Muscle of leg (tissue), 11 donors: Measurements from ENCODE around the gene CCDC28A. TPM values are rescaled to one million over a fixed set of nuclear protein-coding genes. Genes with fewer than 3 reads are reported as not detected.
A peak's percentile ranks its signal among the peaks of the same experiment; 100 is the strongest.

Experiments used
- DNase-seq: peaks from one replicate; pipeline ENCODE4 v3.0.0; 2013
- H3K27ac ChIP-seq: one replicate; pipeline ENCODE4 v1.5.1; 2013; ENCODE audit warnings: mild to moderate bottlenecking, low read length, control low read depth
- H3K27me3 ChIP-seq: one replicate; pipeline ENCODE4 v1.6.1; 2013; ENCODE audit warnings: low read length; ENCODE audit not compliant: control insufficient read depth, insufficient read depth
- H3K36me3 ChIP-seq: one replicate; pipeline ENCODE4 v1.6.1; 2013; ENCODE audit warnings: low read length; ENCODE audit not compliant: control insufficient read depth, insufficient read depth
- H3K4me1 ChIP-seq: one replicate; pipeline ENCODE4 v1.6.1; 2013; ENCODE audit warnings: low read length; ENCODE audit not compliant: control insufficient read depth, insufficient read depth
- H3K4me3 ChIP-seq: one replicate; pipeline ENCODE4 v1.5.1; 2013; ENCODE audit warnings: low read length, control low read depth
- H3K9me3 ChIP-seq: replicated peaks from 2 replicates; pipeline ENCODE4 v1.6.1; 2013; ENCODE audit warnings: low read depth, low read length; ENCODE audit not compliant: control insufficient read depth
- WGBS: methylation state at CpG from one replicate; pipeline ENCODE4 v1.1.5; 2013; ENCODE audit warnings: missing lambda C conversion rate; ENCODE audit not compliant: insufficient coverage; 5-methylcytosine and 5-hydroxymethylcytosine counted together
- polyA plus RNA-seq, 8 donors: library from polyadenylated mRNA; unstranded; fragments of 120-200 nt; gene quantifications; one replicate each; pipeline versions ENCODE4 v1.2.1 to v1.2.3, GENCODE V29; 2013; ENCODE audit warnings: inconsistent platforms in 1 of 8, low replicate concordance in 1 of 8; ENCODE audit not compliant: insufficient read length in 8 of 8, insufficient read depth in 1 of 8
- total RNA-seq: library from RNA; stranded (reverse); fragments of 120-200 nt; gene quantifications from one replicate; pipeline ENCODE4 v1.2.4, GENCODE V29; 2013

CCDC28A gene
- total and polyA plus RNA-seq, 9 donors, result 8.9 to 13.7 (median 10.8) TPM

DNA sequence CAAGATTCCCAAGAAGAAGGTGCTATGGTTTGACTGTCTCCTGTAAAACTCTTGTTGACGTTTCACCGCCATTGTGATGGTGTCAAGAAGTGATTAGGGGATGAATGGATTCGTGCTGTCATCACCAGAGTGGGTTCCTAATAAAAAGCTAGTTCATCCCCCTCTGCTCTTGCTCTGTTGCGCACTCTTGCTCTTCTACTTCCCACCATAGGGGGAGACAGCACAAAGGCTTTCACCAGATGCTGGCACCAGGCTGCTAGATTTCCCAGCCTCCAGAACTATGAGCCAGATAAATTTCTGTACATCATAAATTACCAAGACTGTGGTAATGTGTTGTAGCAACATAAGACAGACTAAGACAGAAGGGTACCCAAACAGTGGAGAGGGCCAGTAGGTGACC, 21.6 kb upstream of the CCDC28A start:
- no peak overlapping the region for H3K4me3 ChIP-seq
- H3K27me3 ChIP-seq, result no peaks in the 10 kb centered on the region
- H3K4me1 ChIP-seq, result no peaks in the 10 kb centered on the region
- H3K36me3 ChIP-seq, result no peaks in the 10 kb centered on the region
- WGBS, result no CpG with 5 or more reads among the region's 4 CpGs
- DNase-seq, result no peak
- H3K27ac ChIP-seq, result no peak overlapping the region
- H3K9me3 ChIP-seq, result no peaks in the 10 kb centered on the region

DNA sequence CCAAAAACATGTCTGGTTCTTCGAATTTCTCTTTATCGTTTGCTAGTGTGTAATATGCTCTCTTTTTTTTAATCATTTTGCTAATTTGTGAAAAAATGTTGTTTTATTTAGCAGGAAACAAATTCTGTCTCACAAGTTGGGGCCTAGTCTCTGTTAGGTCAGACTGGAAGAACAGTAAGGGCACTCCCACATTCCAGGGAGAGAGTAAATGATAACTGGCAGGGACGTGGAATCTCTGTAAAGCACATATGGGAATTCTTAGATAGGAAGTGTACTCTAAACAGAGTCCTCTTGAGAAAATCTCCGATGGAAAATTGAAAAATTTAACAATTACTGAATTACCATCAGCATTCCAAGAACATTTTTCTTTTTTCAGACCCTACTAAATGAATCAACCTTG, 16.4 kb upstream of the CCDC28A start:
- no peaks in the 10 kb centered on the region for H3K9me3 ChIP-seq
- no CpG with 5 or more reads among the region's 4 CpGs for WGBS
- no peaks in the 10 kb centered on the region for H3K36me3 ChIP-seq
- H3K27me3 ChIP-seq, result no peaks in the 10 kb centered on the region
- no peaks in the 10 kb centered on the region for H3K4me1 ChIP-seq
- no peak overlapping the region for H3K27ac ChIP-seq
- DNase-seq, result peak; percentile 65
- H3K4me3 ChIP-seq, result no peak overlapping the region

- Histone ChIP-seq H3K27ac (no peak overlapping the region), H3K9me3 (no peaks in the 10 kb centered on the region), H3K4me3 (no peak overlapping the region), H3K27me3 (no peaks in the 10 kb centered on the region), H3K36me3 (no peaks in the 10 kb centered on the region), H3K4me1 (no peaks in the 10 kb centered on the region)
- WGBS, result no CpG with 5 or more reads among the region's 3 CpGs
- peak; percentile 47 for DNase-seq
These were observed 7.5 kb upstream of the CCDC28A start for GRCh38 chr6:138765896-138766655.

DNA sequence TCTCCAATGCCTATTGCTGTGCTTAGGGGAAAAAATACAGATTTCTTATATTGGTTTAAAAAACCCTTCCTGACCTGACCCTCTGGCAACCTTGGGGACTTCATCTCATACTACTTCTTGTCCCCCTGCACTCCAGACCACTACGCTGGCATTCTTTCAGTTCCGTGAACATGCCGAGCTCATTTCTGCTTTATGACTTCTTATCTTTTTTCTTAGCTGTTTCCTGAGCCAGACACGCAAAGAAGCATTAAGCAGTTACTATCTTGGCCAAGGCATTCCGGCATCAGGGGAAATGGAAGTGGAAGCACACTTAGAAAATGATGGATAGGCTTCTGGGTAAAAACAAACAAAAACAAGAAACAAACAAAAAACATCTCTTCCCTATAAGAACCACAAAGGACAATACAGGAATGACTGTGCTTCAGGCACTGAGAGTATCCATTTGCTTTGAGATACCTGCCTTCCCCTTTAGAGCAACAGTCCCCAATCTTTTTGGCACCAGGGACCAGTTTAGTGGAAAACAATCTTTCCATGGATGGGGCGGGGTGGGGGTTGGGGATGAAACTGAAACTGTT, 4.4 kb upstream of the CCDC28A start:
- Histone ChIP-seq H3K36me3 (no peaks in the 10 kb centered on the region), H3K27me3 (no peaks in the 10 kb centered on the region), H3K9me3 (no peaks in the 10 kb centered on the region), H3K4me3 (no peak overlapping the region), H3K27ac (no peak overlapping the region), H3K4me1 (peaks cover 6% of the 10 kb centered on the region)
- DNase-seq, result peak; percentile 27
- WGBS, result 59% methylated on average over 3 of the region's 6 CpGs

DNA sequence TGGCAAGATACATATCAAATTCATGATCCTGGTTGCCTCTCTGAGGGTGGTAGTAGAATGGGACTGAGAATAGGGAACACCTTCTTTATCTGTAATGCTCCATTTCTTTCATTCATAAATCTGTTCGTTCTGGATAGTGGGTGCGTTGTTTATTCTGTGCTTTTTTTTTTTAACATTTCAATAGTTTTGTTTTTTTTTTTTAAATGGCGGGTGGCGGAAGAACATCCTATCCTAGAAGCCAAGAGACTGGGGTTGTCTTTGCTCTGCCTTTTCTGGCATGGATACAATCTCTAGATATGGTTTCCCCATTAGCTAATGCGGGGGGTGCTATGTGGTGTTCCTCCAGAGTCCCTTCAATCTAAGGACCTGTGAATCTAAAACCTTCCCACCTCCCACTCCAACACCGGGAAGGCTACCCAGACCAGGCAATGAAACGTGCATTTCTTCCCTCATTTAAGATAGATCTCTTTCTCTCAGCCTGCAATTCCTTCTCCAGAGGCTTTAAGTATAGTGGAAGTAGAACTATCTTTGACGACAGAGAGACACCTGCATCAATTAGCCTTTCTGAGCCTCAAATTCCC, 883 bp upstream of the CCDC28A start:
- H3K27me3 ChIP-seq, result no peaks in the 10 kb centered on the region
- peak overlapping the region; percentile 99 for H3K27ac ChIP-seq
- peaks cover 12% of the 10 kb centered on the region for H3K4me1 ChIP-seq
- no CpG with 5 or more reads among the region's 8 CpGs for WGBS
- H3K36me3 ChIP-seq, result peaks cover 6% of the 10 kb centered on the region
- H3K9me3 ChIP-seq, result no peaks in the 10 kb centered on the region
- peak; percentile 39 for DNase-seq
- peak overlapping the region; percentile 69 for H3K4me3 ChIP-seq

- peak; percentile 54 for DNase-seq
- Histone ChIP-seq H3K4me3 (peak overlapping the region; percentile 69), H3K27me3 (no peaks in the 10 kb centered on the region), H3K4me1 (peaks cover 12% of the 10 kb centered on the region), H3K9me3 (no peaks in the 10 kb centered on the region), H3K27ac (peak overlapping the region; percentile 99), H3K36me3 (peaks cover 10% of the 10 kb centered on the region)
- no CpG with 5 or more reads among the region's 3 CpGs for whole genome bisulfite sequencing
These were observed 801 bp downstream of the CCDC28A start for GRCh38 chr6:138774370-138774769.

- Histone ChIP-seq H3K4me3 (no peak overlapping the region), H3K9me3 (no peaks in the 10 kb centered on the region), H3K27ac (no peak overlapping the region), H3K36me3 (peaks cover 15% of the 10 kb centered on the region), H3K4me1 (peaks cover 12% of the 10 kb centered on the region), H3K27me3 (no peaks in the 10 kb centered on the region)
- no CpG with 5 or more reads among the region's 1 CpG for WGBS
- no peak for DNase-seq
These were observed 3.1 kb downstream of the CCDC28A start for GRCh38 chr6:138776659-138777058.

DNA sequence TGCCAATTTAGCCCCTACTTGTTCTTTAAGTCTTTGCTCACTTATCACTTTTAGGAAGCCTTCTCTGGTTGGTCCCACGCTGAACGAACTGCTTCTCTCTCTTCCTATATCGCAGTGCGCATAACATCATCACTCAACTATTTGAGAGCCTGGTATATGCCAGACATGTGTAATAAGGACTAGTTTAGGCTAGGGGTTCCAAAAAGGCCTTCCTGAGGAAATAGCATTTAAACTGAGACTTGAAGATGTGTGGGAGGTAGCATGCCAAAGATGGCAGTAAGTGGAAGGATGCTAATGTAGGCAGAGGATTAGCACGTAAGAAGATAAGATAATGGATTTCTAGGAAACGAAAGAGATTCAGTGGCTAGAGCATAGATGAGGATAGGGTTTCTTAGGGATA, 4.8 kb downstream of the CCDC28A start:
- Histone ChIP-seq H3K27me3 (no peaks in the 10 kb centered on the region), H3K4me3 (no peak overlapping the region), H3K9me3 (no peaks in the 10 kb centered on the region), H3K36me3 (peaks cover 17% of the 10 kb centered on the region), H3K4me1 (peaks cover 8% of the 10 kb centered on the region), H3K27ac (no peak overlapping the region)
- no peak for DNase-seq
- 100% methylated on average over 1 of the region's 6 CpGs for WGBS

DNA sequence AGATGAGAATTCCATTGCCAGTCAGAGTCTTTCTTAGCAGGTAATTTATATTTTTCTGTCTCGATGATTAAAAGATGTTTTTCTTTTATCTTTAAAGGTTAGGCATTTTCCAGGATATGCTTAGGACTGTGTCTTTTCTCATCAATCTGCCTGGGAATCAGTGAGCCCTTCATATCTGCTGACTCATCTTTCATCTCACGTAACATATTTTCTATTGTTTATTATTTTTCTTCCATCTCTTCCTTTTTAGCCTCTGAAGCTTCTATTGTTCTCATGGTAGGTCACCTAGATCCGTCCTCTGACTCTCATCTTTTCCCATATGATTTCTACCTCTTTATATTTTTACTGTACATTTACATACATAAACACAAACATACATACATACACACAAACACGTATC, 8.7 kb downstream of the CCDC28A start:
- Histone ChIP-seq H3K27ac (no peak overlapping the region), H3K4me3 (no peak overlapping the region), H3K36me3 (peaks cover 24% of the 10 kb centered on the region), H3K4me1 (no peaks in the 10 kb centered on the region), H3K27me3 (no peaks in the 10 kb centered on the region), H3K9me3 (no peaks in the 10 kb centered on the region)
- no CpG with 5 or more reads among the region's 4 CpGs for WGBS
- DNase-seq, result no peak

DNA sequence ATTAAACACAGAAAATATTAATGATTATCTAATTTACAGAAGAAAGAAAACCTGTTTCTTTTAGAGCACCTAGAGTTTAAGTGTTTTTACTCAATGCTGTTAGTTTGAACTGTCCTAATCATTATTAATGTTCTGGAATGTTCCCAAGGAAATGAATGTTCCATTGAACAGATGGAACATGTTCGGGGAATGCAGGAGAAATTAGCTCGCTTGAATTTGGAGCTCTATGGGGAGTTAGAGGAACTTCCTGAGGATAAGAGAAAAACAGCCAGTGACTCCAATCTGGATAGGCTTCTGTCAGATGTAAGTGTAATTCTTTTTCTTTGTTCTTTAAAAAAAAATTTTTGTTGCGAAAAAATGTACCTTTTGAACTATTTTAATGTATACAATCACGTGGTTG, 11.5 kb downstream of the CCDC28A start:
- peaks cover 22% of the 10 kb centered on the region for H3K36me3 ChIP-seq

More for the DNA sequence above, 11.5 kb downstream of the CCDC28A start:
- H3K27me3 ChIP-seq, result no peaks in the 10 kb centered on the region
- no peaks in the 10 kb centered on the region for H3K9me3 ChIP-seq
- no peaks in the 10 kb centered on the region for H3K4me1 ChIP-seq
- no peak overlapping the region for H3K27ac ChIP-seq
- DNase-seq, result no peak
- 28% methylated on average over 2 of the region's 4 CpGs for WGBS
- H3K4me3 ChIP-seq, result no peak overlapping the region
